ENCODE measurements around the gene C16orf96. TPM values are rescaled to one million over a fixed set of nuclear protein-coding genes. Genes with fewer than 3 reads are reported as not detected.
"Not testable (repeated sequence)": the region's sequence is repeated elsewhere in the genome, so short reads cannot be mapped to it uniquely, and the experiment has no call there.

C16orf96 gene
- polyA plus RNA-seq, 3 donors = 0.08 to 0.26 (median 0.18) TPM

DNA sequence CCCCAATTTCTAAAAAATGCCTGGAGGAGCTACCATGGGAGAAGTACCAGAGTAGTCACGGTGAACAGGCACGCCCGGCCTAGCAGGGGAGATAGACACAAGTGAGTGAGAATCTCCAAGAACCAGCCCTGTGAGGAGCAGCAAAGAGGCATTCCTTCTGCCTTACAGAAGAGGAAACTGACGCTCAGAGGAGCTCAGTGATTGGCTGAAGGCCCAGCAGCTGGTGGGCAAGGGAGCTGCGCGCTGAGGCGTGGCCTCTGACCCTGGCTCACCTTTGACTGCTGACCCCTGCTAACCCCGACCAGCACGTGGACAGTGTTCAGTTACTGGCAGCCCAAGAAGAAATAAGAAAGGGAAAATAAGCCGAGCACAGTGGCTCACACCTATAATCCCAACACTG lies 1.8 kb downstream of the C16orf96 start:
- DNase-seq (ENCODE audit: low read depth in 3 of 3, low spot score in 2 of 3) = no peak

DNA sequence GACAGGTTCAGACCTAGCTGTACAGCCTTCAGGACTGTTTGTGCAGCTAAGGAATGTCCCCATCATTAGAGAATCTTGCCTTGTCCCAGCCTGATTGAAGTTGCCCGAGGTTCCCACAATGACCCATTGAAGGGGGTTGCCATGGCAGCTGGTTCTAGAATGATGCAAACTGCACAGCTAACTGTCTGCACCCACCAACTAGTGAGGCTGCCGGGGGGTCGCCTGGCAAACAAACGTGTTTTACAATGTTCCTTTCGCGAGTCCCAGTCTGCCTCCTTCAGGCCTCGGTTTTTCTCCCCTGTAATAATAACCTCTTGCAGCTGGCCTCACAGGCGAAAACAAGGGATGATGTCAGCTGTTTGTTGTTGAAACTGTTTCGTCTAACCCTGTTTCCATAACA lies 5.5 kb downstream of the C16orf96 start:
- DNase-seq (ENCODE audit: low read depth in 3 of 3, low spot score in 2 of 3) = no peak

DNA sequence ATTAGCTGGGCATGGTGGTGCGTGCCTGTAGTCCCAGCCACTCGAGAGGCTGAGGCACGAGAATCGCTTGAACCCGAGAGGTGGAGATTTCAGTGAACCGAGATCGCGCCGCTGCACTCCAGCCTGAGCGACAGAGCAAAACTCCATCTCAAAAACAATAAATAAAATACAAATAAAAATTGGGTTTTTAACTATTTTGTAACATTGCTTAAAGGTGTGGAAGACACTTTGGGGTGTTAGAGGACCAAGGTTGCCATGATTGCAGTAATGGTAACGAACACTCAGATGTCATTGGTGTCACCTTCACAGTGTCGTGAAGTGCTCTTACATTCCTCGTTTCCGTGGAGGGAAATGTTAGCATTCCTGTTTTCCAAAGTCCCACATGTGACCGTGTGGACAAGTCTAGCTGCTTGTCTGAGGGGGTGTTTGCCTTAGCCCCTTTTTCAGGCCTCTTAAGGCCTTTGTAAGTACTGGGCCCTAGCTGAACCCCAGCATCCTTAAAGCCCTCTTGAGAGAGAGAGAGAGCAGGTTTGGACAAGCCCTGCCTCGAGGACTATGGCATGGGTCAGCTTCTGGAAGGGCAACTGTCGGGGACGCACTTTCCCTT lies 8.6 kb downstream of the C16orf96 start:
- no peak for DNase-seq (ENCODE audit: low read depth in 3 of 3, low spot score in 2 of 3)

DNA sequence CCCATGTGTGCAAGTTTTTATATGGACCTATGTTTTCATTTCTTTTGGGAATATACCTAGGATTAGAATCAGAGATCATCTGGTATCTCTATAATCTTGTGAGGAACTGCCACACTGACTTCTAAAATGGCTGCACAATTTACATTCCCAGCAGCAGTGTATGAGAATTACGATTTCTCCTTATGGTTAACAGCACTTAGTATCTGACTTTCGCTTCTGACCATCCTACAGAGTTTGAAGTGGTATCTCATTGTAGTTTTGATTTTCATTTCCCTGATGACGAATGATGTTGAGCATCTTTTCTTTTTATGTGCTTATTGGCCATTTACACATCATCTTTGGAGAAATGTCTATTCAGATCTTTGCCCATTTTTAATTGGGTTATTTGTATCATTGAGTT lies 10.0 kb downstream of the C16orf96 start:
- DNase-seq (ENCODE audit: low read depth in 3 of 3, low spot score in 2 of 3) = no peak

DNA sequence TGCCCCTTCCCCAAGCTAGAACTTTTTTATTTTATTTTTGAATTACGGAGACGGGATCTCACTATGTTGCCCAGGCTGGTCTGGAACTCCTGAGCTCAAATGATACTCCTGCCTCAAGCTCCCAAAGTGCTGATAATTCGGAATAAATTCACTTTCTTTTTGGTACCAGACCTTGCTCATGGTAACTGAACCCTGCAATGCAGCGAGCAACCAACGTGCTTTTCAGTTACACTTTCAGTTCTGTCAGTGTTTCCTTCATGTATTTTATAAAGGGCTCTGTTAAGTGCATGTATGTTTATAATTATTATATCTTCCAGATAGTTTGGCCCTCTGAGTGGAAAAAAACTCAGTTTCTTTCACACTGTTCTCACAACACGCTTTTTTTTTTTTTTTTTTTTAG lies 13.9 kb downstream of the C16orf96 start:
- no peak for DNase-seq (ENCODE audit: low read depth in 3 of 3, low spot score in 2 of 3)

DNA sequence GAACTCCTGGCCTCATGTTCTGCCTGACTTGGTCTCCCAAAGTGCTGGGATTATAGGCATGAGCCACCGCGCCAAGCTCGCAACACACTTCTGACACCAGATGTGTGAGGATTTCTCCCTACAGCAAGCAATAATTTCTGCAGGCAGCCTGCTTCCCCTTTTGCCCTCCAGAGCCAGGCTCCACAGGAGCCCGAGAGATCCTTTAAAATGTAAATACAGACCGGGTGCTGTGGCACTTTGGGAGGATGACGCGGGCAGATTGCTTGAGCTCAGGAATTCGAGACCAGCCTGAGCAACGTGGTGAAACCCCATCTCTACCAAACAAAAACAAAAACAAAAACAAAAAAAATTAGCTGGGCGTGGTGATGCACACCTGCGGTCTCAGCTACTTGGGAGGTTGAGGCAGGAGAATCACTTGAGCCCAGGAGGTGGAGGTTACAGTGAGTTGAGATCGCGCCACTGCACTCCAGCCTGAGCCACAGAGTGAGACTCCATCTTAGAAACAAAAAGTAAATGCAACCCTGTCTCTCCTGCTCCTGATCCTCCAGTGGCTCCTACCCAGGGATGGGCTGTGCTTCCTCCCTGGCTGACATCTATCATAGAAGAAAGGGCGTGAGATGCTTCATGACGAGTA lies 14.7 kb downstream of the C16orf96 start:
- no peak for DNase-seq (ENCODE audit: low read depth in 3 of 3, low spot score in 2 of 3)

DNA sequence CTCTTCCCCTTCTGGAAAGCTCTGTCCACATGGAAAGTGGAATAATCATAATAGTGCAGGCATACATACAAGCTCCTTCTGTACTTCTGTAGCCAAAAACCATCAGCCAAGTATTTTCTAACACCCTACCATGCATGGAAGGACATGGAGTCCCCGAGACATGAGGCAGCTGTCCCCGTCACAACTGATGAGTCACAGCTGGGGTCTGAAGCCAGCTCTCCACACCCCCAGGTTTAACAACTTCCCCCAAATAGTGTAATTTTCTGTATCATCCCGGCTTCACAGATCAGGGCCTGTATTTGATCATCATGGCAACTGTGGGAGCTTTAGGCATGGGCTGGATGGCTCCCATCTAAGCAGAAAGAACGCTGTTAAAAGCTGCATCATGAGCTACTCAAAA lies 16.6 kb downstream of the C16orf96 start:
- DNase-seq (ENCODE audit: low read depth in 3 of 3, low spot score in 2 of 3) = peak in 2 of 3 donors; percentile 48 to 59

DNA sequence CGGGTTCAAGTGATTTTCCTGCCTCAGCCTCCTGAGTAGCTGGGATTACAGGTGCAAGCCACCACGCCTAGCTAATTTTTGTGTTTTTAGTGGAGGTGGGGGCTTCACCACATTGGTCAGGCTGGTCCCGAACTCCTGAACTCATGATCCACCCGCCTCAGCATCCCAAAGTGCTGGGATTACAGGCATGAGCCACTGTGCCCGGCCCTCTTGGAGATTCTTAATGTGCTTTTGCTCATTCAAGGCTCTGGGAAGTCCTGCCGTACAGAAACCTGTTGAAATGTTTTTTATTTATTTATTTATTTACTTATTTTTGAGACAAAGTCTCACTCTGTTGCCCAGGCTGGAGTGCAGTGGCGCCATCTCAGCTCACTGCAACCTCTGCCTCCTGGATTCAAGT lies 17.8 kb downstream of the C16orf96 start:
- not testable (repeated sequence) for DNase-seq (ENCODE audit: low read depth in 3 of 3, low spot score in 2 of 3)

DNA sequence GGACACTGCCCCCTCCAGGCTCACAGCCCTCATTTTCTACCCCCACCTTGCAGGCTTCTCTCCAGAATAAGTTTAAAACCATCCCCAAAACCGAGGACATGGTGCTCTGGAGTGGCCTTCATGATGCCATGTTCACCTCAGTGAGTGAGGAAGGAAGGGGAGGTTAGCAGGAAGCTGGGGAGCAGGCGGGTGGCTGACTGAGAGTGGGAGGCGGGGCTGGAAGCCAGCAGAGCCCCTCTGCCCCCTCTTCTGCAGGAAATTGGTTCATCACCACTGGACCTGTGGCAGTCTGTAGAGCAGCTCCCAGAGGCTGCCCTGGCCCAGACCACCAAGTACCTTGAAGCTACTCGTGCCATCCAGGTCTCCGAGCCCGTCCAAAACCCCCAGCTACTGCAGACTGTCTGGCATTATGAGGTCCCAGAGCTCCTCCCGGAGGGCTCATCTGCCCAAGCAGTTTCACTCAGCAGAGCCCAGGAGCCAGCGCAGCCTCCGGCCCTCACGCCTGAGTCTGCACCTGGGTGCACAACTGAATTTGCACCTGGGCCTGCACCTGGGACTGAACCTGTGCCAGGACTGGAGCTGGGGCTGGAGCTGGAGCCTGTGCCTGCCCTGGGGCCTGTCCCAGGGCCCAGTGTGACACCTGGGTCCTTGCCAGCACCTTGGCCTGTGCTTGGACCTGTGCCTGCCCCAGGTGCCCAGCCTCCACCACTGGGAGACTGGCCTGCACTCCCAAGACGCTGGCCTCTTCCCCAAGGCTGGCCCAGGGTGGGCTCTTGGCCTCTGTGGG lies 19.0 kb downstream of the C16orf96 start:
- DNase-seq (ENCODE audit: low read depth in 3 of 3, low spot score in 2 of 3) = no peak

DNA sequence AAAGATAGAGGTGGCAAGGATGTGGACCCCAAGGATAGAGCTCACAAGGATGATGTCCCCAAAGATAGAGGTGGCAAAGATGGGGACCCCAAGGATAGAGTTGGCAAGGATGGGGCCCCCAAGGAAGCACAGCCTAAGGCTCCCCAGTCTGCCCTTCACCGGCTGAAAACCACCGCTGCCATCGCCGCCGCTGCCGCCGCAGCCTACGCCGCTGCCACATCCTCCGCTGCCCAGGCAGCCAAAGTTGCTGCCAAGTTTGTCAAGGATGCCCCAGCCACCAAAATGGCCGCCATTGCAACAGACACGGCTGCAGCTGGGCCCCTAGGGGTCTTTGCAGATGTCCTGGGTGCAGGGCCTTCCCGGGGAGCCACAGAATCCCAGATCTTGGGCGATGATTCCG lies 19.9 kb downstream of the C16orf96 start:
- DNase-seq (ENCODE audit: low read depth in 3 of 3, low spot score in 2 of 3) = no peak

DNA sequence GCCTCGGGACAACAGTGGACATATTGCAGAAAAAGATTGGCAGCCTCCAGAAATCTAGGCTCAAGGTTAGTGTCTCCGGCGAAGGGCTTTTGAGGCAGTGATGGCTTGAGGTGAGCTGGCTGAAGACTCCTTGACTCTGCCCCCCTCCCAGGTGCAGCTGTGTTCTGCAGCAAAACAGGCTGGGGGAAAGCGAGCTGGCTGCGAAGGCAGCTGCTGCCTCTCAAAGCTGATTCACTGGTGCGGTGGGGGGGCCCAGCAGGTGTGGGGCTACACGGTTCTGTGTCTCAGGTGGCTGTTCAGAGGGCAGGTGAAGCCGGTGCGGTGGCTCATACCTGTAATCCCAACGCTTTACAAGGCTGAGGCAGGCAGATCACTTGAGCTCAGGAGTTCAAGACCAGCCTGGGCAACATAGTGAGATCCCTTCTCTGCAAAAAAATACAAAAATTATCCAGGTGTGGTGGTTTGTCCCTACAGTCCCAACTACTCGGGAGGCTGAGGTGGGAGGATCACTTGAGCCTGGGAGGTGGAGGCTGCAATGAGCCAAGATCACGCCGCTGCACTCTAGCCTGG lies 22.9 kb downstream of the C16orf96 start:
- no peak for DNase-seq (ENCODE audit: low read depth in 3 of 3, low spot score in 2 of 3)

DNA sequence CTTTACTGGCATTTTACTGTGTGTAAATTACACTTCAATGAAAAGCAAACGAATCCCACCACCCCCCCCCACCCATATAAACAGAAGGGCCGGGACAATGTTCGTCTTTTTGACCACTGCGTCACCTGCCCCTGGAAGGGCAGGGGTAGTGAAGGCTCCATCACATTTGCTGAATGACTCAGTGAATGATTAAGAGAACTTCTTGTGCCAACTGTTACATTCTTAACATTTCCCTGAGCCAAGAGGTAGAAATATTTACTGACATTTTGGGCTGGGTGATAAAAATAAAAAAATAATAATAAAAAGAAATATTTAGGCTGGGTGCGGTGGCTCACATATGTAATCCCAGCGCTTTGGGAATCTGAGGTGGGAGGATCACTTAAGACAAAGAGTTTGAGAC lies 24.1 kb downstream of the C16orf96 start:
- DNase-seq (ENCODE audit: low read depth in 3 of 3, low spot score in 2 of 3) = no peak

DNA sequence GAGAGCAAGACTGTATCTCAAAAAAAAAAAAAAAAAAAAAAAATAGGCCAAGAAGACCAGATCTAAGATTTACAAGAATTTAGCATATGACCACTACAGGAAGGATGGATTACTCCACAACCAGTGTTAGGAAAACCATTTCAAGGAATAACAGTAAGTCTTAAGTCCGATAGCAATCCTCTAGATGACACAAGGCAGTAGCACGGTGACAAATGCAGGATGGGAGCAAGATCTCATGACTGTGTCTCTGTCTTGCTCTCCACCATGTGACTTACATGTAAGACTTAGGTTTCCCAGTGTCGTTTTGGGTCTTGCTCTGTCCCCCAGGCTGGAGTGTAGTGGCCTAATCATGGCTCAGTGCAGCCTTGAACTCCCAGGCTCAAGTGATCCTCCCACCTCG lies 27.8 kb downstream of the C16orf96 start:
- no peak for DNase-seq (ENCODE audit: low read depth in 3 of 3, low spot score in 2 of 3)

DNA sequence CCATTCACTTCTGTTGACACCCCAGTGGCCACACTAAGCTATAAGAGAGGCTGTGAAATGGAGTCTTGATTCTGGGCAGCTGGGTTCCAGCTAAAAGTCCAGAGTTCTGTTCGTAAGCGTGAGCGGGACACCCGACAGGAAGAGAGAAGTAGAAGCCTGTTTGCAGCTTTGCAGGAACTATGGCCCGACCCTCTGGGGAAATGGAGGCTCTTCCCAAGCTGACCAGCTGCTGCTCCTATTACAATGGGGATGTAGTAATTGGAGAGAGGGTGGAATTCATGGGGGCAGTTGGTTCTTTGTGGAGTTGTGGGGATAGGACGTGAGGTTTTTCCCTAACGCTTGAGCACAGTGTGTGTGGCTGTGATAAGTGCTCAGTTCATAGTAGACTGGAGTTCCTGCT lies 30.2 kb downstream of the C16orf96 start:
- DNase-seq (ENCODE audit: low read depth in 3 of 3, low spot score in 2 of 3) = no peak

DNA sequence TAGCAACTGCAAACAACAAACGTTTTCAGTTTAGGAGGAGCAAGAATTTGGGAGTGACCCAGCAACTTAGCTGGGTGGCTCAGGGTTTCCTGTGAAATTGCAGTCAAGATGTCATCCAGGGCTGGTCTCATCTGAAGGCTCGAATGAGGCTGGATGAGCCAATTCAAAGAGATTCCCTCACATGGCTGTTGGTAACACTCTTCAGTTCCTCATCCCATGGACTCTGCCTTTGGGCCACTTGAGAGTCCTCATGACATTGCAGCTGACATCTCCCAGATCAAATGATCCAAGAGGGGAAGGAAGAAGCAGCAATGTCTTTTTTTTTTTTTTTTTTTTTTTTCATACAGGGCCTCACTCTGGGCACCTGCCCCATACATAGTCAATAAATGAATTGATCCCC lies 32.2 kb downstream of the C16orf96 start:
- no peak for DNase-seq (ENCODE audit: low read depth in 3 of 3, low spot score in 2 of 3)

DNA sequence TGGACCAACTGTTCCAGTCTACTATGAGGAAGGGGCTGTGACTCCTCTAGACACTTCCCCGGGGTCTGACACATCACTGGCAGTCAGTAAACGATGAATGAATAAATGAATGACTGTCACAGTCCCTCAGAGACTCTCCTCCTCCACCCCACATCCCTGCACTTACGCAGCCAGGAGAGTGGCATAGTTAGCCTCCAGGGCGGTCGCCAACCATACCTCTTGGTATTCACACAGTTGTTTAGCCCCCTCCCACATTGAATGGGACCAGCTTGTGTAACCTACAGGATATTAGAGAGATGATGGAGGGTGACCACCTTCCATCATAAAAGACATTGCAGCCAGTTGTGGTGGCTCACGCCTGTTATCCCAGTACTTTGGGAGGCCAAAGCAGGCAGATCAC lies 32.8 kb downstream of the C16orf96 start:
- DNase-seq (ENCODE audit: low read depth in 3 of 3, low spot score in 2 of 3) = no peak

DNA sequence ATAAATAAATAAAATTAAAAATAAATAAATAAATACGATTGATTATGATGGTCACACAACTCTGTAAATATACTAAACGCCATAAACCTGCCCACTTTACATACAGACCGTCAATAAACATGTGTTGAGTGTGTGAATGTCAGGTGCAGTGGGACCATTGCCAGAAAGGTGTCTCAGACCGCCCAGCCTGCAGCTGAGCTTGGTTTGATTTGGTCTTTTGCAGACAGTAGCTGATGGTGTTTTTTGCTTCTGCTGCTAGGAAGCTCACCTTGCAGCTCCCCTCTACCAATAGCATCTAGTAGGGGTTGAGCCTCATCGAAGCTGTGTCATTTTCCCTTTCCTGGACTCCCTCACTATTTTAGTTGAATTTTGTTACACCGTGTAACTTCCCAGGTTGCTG lies 35.1 kb downstream of the C16orf96 start:
- DNase-seq (ENCODE audit: low read depth in 3 of 3, low spot score in 2 of 3) = no peak

DNA sequence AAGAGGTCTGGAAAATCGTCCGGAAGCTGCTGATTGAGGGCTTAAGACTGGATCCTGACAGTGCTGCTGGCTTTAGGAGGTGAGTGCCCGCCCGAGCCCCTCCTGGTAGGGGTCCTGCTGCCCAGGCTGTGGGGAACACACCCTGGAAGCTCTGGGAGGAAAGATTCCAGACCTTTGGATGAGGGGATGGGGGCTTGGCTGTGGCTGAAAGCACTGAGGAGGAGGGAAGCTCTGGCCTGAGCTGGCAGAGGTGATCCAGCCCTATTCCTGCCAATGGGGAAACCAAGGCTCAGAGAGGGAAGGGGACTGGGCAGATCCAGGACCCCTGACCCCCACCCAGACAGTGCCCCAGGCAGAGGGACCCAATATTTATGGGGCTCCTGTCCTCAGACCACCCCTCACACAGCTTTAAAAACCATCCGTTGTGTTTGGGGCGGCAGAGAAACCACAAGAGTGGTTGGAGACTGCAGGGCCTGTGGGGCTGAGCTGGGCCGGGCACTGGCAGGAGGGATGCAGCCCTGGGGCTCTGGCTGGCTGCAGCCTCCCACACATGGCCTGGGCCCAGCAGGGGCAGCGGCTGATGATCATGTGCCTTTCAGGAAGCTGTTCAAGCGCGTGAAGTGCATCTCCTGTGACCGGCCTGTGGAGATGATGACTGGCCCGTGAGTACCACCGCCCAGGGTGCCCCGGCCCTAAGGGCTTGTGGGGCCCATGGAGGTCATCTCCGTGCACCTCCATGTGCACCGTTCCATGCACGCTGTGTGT lies 35.7 kb downstream of the C16orf96 start:
- DNase-seq (ENCODE audit: low read depth in 3 of 3, low spot score in 2 of 3) = no peak

DNA sequence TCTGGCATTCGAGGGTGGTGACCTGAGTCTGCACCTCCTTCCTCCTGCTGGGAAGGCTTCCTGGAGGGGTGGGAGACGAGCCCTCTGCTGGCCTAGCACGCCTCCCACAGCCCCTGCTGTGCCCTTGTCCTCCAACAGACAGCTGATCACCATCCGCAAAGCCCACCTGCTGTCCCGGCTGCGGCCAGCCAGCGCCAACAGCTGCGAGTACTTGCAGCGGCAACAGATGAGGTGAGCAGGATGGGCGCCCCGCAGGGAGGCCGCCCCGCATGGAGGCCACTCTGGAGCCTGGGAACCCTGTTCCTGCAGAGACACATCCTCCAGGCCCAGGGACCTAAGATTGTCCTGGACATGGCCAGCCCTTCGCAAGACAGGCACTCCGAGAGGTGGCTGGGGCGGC lies 36.9 kb downstream of the C16orf96 start:
- no peak for DNase-seq (ENCODE audit: low read depth in 3 of 3, low spot score in 2 of 3)

DNA sequence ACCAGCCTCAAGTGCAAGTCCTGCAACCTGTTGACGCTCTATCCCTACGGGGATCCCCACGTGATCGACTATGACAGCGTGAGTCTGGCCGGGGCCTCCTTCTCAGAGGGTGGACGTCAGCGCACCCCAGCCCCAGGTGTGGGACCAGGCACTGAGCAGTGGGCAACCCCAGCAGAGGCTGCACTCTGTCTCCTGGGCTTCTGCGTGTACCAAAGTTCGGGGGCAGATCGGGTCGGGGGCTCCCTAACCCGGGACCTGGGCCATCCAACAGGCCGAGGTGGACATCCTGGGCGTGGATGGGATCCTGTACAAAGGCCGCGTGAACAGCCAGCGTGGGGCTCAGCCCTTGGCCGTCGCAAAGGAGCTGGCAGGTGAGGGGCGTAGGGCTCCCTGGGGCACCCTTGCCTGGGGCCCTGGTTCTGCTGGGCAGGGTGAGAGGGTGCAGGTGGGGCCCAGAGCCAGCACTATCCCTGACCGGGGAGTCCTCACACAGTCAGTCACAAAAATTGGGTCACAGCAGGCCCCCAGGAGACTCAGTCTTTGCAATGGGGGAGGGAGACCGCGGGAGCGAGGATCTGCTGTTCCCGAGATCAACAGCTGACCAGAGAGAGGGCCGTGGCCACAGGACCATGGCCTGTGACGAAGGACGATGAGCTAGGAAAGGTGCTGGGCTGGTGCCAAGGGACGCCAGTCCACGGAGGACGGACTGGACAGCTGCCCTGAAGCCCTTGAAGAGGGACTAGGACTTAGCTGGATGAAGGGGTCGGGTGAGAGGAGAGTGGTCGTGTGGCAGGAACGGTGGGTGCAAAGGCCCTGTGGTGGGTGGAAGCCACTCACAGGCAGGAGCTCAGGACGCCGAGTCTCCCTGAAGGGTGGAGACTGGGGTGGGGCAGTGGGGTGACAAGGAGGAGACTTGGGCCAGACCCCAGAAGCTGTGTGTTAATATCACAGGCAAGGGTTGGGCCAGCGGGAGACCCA lies 38.6 kb downstream of the C16orf96 start:
- no peak for DNase-seq (ENCODE audit: low read depth in 3 of 3, low spot score in 2 of 3)

Data from right renal cortex interstitium (tissue), 3 donors.